ENCODE results near the gene RPTOR. TPM values are rescaled to one million over a fixed set of nuclear protein-coding genes. Genes with fewer than 3 reads are reported as not detected.

RPTOR gene
- polyA plus RNA-seq, 1 experiment = 10.8 TPM

DNA sequence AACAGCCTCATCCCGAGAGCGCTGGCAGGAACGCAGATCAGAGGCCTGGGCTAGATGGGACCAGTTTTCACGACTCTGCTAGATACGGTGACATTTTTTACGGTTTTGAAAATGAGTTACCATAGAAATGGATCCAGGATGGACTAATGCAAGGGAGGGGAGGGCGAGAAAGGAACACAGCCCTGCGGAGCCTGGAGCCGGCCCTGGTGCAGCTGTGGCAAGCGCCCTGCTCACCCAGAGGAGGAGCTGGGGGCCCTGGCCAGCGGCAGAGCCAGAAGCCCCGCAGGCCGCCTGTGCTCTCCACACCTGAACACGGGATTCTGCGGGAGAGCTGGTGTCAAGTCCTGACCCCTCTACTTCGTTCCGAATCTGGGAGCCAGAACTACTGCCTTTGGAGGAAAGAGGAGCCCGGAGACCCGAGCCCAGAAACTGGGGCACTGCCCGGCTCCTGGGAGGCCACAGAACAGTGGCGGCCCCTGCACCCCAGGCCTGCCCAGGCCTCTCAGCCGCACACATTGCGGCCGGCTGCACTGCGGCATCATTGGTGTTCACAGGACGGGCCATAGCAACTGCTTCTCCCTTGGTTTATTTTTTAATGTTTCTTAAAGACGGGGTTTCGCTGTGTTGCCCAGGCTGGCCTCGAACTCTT, 358.4 kb downstream of the RPTOR start:
- CTCF ChIA-PET = no interaction called here
- H3K27me3 ChIP-seq (ENCODE audit: control insufficient read depth, insufficient read depth, low read length) = no peaks in the 10 kb centered on the region
- H3K36me3 ChIP-seq (ENCODE audit: control insufficient read depth, insufficient read depth, low read length) = peaks cover 13% of the 10 kb centered on the region
- no peak overlapping the region for H3K4me3 ChIP-seq (ENCODE audit: low read depth, low read length)
- DNase-seq (ENCODE audit: low read depth) = no peak
- TF ChIP-seq, protein P1, sequence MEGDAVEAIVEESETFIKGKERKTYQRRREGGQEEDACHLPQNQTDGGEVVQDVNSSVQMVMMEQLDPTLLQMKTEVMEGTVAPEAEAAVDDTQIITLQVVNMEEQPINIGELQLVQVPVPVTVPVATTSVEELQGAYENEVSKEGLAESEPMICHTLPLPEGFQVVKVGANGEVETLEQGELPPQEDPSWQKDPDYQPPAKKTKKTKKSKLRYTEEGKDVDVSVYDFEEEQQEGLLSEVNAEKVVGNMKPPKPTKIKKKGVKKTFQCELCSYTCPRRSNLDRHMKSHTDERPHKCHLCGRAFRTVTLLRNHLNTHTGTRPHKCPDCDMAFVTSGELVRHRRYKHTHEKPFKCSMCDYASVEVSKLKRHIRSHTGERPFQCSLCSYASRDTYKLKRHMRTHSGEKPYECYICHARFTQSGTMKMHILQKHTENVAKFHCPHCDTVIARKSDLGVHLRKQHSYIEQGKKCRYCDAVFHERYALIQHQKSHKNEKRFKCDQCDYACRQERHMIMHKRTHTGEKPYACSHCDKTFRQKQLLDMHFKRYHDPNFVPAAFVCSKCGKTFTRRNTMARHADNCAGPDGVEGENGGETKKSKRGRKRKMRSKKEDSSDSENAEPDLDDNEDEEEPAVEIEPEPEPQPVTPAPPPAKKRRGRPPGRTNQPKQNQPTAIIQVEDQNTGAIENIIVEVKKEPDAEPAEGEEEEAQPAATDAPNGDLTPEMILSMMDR (IDR thresholded peaks at IDR 0.05; ENCODE audit: insufficient read depth, low read depth, low read length) = no peak
- POLR2A ChIA-PET = no interaction called here

DNA sequence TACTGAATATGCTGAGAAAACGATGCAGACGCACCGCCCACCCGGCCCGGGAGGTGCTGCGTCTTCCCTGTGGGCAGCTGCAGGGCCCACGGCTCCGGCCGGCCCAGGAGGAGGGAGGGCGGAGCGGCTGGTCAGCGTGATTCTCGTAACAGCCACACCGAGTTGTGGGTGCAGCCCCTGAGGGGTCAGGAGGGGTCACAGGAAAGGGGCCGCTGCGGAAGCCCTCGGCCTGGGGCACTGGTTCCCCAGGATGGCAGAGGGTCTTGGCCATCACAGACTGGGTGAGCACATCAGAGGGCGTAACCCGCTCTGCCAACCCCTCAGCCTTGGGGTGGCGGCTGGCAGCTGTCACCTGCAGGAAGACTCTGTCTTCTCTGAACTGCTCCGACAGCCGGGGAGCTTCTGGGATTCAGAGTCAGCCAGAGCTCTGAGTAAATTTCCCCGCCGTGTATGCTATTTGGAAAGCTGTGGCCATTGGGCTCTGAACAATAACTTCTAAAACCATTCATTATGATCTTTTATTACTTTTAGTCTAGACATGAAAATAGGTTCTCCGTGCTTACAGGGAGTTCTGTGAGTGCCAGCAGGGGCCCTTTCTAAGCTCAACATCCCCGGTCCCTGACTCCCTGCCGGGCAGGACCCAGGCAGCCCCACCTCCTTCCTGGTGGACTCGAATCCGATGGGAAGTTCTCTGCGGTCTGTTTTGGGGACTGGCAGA, 359.6 kb downstream of the RPTOR start:
- CTCF ChIA-PET = interaction anchor here (1.2 kb wide), 1 partner anchor 10 kb away, joined by 3 read pairs; no protein-coding TSS in a partner anchor
- H3K4me3 ChIP-seq (ENCODE audit: low read depth, low read length) = no peak overlapping the region
- H3K27me3 ChIP-seq (ENCODE audit: control insufficient read depth, insufficient read depth, low read length) = no peaks in the 10 kb centered on the region
- POLR2A ChIA-PET = no interaction called here
- TF ChIP-seq, protein P1 (IDR thresholded peaks at IDR 0.05; ENCODE audit: insufficient read depth, low read depth, low read length) = no peak
- H3K36me3 ChIP-seq (ENCODE audit: control insufficient read depth, insufficient read depth, low read length) = peaks cover 15% of the 10 kb centered on the region
- no peak for DNase-seq (ENCODE audit: low read depth)

DNA sequence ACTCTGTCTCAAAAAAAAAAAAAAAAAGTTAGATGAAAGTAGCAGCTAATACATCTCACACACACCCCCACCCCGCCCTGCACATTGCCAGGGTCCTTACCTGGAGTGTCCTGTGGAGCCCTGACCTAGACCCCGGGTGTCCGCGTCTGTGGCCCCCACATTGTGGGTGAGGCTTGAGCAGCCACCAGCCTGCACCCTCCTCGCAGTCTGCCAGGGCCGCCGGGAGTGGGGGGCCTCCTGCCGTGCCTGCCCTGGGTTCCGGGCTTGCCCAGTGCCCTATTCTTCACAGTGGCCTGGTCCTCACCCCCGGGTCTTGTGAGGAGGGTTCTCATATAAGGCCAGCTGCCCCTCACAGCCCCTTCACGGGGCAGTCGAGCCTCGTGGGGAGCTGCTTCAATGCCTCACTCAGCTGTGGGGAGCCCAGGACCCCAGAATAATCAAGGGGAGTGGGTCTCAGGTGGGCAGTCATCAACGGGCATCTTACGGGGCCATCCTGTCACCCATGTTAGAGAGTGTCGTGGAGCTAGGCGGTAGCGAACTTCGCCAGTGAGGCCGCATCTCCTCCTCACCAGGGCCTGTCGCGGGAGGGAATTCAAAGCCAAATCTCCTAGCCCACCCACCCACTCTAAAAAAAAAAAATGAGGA, 361.1 kb downstream of the RPTOR start:
- Histone ChIP-seq H3K27me3 (ENCODE audit: control insufficient read depth, insufficient read depth, low read length) (no peaks in the 10 kb centered on the region), H3K36me3 (ENCODE audit: control insufficient read depth, insufficient read depth, low read length) (peaks cover 15% of the 10 kb centered on the region), H3K4me3 (ENCODE audit: low read depth, low read length) (no peak overlapping the region)
- TF ChIP-seq, protein P1 (IDR thresholded peaks at IDR 0.05; ENCODE audit: insufficient read depth, low read depth, low read length) = no peak
- CTCF ChIA-PET = no interaction called here
- POLR2A ChIA-PET = no interaction called here
- no peak for DNase-seq (ENCODE audit: low read depth)

DNA sequence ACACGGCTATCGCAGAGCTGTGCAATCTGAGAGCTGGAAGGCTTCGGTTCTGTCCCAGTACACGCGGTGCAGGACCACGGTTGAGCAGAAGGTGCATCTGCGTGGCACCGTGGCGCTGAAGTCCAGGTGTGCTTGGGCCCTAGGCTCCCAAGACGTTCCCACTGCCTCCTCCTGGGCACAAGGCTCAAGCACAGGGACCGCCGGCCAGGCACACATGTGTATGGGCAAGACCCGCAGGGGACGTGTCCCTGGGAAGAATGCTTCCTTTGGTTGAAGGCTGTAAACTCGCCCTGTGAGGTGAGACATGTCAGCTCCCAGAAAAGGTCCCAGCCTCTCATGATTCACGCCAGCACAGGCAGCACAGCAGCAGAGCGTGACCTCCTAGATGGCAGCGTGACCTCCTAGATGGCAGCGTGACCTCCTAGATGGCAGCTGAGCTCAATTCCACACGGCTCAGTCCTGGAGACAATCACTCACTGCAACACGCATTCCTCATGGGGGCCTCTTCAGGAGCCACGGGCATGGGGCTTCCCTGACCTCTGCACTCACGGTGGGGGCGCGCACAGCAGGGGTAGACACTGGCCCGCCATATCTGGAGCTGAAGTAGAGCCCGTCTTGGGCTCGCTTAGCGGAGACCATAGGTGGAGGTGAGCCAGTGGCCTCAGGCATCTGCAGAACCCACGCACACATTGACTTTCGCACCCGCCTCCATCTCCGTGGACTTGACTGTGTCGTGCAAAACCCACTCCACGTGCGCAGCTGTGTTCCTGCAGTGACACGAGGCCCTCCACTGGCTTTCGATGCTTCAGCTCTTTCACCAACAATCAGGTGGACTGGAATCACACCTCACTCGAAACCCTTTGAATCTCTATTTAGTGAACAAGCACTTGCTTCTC, 362.0 kb downstream of the RPTOR start:
- DNase-seq (ENCODE audit: low read depth) = no peak

More for the DNA sequence above, 362.0 kb downstream of the RPTOR start:
- H3K27me3 ChIP-seq (ENCODE audit: control insufficient read depth, insufficient read depth, low read length) = no peaks in the 10 kb centered on the region
- CTCF ChIA-PET = no interaction called here
- POLR2A ChIA-PET = no interaction called here
- H3K4me3 ChIP-seq (ENCODE audit: low read depth, low read length) = no peak overlapping the region
- TF ChIP-seq, protein P1 (IDR thresholded peaks at IDR 0.05; ENCODE audit: insufficient read depth, low read depth, low read length) = no peak
- H3K36me3 ChIP-seq (ENCODE audit: control insufficient read depth, insufficient read depth, low read length) = peaks cover 13% of the 10 kb centered on the region

All from BJ (cell line).